Nephron progenitor cell (in vitro differentiated cells): Measurements from ENCODE around the gene EPM2A.

Experiments
- DNase-seq: peaks from one replicate; pipeline ENCODE4 v3.0.0; 2021
- H3K27ac Mint-ChIP-seq: 2 replicates; pipeline ENCODE4 v1.8.0; 2021; ENCODE audit warnings: mild to moderate bottlenecking, moderate library complexity, mixed read lengths
- H3K27me3 Mint-ChIP-seq: 2 replicates; pipeline ENCODE4 v1.8.0; 2021; ENCODE audit warnings: mild to moderate bottlenecking, low read depth, mixed read lengths; ENCODE audit not compliant: poor library complexity
- H3K36me3 Mint-ChIP-seq: 2 replicates; pipeline ENCODE4 v1.8.0; 2021; ENCODE audit warnings: low read depth, mixed read lengths
- H3K4me1 Mint-ChIP-seq: 2 replicates; pipeline ENCODE4 v1.8.0; 2021; ENCODE audit warnings: mixed read lengths
- H3K4me3 Mint-ChIP-seq: 2 replicates; pipeline ENCODE4 v1.8.0; 2021; ENCODE audit warnings: mild to moderate bottlenecking, moderate library complexity, mixed read lengths
- H3K9me3 Mint-ChIP-seq: 2 replicates; pipeline ENCODE4 v1.8.0; 2021; ENCODE audit warnings: mild to moderate bottlenecking, moderate library complexity, mixed read lengths
- TF ChIP-seq, protein P1 (sequence below): fragments of 200-600 bp; sonication (generic); IDR thresholded peaks from 2 replicates; pipeline ENCODE4 v1.5.0; 2021; ENCODE audit warnings: antibody characterized with exemption

Gene EPM2A

DNA sequence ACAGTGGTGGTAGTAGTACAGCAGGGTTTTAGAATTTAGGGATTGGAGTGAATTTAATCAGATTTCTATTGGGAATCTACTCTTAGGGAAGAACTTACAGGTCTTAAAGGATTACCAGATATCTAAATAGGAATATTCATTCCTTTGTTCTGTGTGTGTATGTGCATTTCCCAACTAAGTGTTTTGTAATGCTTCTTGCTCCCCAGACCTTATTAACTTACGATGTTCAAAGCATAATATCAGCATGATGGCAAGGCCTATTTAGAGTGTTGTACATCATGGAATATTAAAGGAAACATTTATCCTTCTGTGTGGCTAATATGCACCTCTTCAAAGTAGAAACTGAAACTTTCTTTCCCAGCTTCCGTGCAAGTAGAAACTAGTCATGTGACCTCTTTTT is 133.9 kb downstream of the EPM2A start:
- H3K9me3 Mint-ChIP-seq: peaks cover 11% of the 10 kb centered on the region
- H3K27ac Mint-ChIP-seq: no peak overlapping the region
- no peaks in the 10 kb centered on the region for H3K27me3 Mint-ChIP-seq
- H3K36me3 Mint-ChIP-seq: no peaks in the 10 kb centered on the region
- TF ChIP-seq, protein P1, sequence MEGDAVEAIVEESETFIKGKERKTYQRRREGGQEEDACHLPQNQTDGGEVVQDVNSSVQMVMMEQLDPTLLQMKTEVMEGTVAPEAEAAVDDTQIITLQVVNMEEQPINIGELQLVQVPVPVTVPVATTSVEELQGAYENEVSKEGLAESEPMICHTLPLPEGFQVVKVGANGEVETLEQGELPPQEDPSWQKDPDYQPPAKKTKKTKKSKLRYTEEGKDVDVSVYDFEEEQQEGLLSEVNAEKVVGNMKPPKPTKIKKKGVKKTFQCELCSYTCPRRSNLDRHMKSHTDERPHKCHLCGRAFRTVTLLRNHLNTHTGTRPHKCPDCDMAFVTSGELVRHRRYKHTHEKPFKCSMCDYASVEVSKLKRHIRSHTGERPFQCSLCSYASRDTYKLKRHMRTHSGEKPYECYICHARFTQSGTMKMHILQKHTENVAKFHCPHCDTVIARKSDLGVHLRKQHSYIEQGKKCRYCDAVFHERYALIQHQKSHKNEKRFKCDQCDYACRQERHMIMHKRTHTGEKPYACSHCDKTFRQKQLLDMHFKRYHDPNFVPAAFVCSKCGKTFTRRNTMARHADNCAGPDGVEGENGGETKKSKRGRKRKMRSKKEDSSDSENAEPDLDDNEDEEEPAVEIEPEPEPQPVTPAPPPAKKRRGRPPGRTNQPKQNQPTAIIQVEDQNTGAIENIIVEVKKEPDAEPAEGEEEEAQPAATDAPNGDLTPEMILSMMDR: no peak
- no peak for DNase-seq
- no peak overlapping the region for H3K4me3 Mint-ChIP-seq
- H3K4me1 Mint-ChIP-seq: no peaks in the 10 kb centered on the region

GRCh38 chr6:145600299-145600698 is 135.0 kb downstream of the EPM2A start:
- no peaks in the 10 kb centered on the region for H3K27me3 Mint-ChIP-seq
- no peak for DNase-seq
- H3K9me3 Mint-ChIP-seq: peaks cover 11% of the 10 kb centered on the region
- no peaks in the 10 kb centered on the region for H3K36me3 Mint-ChIP-seq
- no peaks in the 10 kb centered on the region for H3K4me1 Mint-ChIP-seq
- no peak overlapping the region for H3K4me3 Mint-ChIP-seq
- no peak overlapping the region for H3K27ac Mint-ChIP-seq
- TF ChIP-seq, protein P1: no peak

- Mint-ChIP-seq H3K4me1 (no peaks in the 10 kb centered on the region), H3K9me3 (no peaks in the 10 kb centered on the region), H3K27me3 (no peaks in the 10 kb centered on the region), H3K27ac (no peak overlapping the region), H3K4me3 (no peak overlapping the region), H3K36me3 (no peaks in the 10 kb centered on the region)
- no peak for DNase-seq
- TF ChIP-seq, protein P1: no peak
Measured at GRCh38 chr6:145588981-145589380, 146.3 kb downstream of the EPM2A start.

GRCh38 chr6:145587334-145587733 is 148.0 kb downstream of the EPM2A start:
- Mint-ChIP-seq H3K4me1 (no peaks in the 10 kb centered on the region), H3K9me3 (peaks cover 8% of the 10 kb centered on the region), H3K36me3 (no peaks in the 10 kb centered on the region), H3K27ac (no peak overlapping the region), H3K27me3 (no peaks in the 10 kb centered on the region), H3K4me3 (no peak overlapping the region)
- TF ChIP-seq, protein P1: no peak
- no peak for DNase-seq

DNA sequence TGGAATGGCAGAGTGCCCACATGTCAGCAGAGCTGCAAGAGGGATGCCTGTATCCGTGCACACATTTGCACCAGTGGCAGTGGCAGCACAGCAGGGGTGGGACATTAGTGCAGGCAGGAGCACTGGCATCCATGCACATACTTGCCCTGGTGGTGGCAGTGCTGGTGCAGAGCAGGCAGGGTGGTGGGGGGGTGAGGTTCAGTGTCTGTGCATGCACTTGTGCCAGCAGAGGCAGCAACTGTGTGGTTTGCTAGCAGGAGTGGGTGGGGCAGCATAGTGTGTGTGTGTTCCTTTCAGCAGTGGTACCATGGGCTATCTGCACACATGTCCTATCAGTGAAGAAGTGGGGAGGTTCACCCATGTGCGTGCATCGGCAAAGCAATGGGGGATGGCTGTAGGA is 151.6 kb downstream of the EPM2A start:
- Mint-ChIP-seq H3K4me3 (no peak overlapping the region), H3K9me3 (peaks cover 13% of the 10 kb centered on the region), H3K36me3 (no peaks in the 10 kb centered on the region), H3K27me3 (no peaks in the 10 kb centered on the region), H3K4me1 (no peaks in the 10 kb centered on the region), H3K27ac (no peak overlapping the region)
- no peak for DNase-seq
- TF ChIP-seq, protein P1: no peak
